WTC11 (cell line): ENCODE results near the gene TMEM179. TPM values are rescaled to one million over a fixed set of nuclear protein-coding genes. Genes with fewer than 3 reads are reported as not detected.

Source experiments
- ATAC-seq: fragments of 200-7000 bp; cut with Tn5 transposase; 2 replicates; pipeline ENCODE4 v1.10.0; 2021; ENCODE audit warnings: mild to moderate bottlenecking, moderate library complexity
- CTCF ChIA-PET: fragments of 300-600 bp; sonication (Branson Sonifier 250); formaldehyde crosslinking; loops from one replicate; lab custom pipeline; 2021; ENCODE audit warnings: antibody characterized with exemption; lab: Charles Lee
- POLR2A ChIA-PET: fragments of 350-600 bp; sonication (Branson Sonifier 250); formaldehyde crosslinking; loops from one replicate; lab custom pipeline; 2021; ENCODE audit warnings: antibody characterized with exemption; lab: Charles Lee
- DNase-seq: peaks from one replicate; pipeline ENCODE4 v3.0.0; 2021; ENCODE audit warnings: low spot score
- H3K27ac Mint-ChIP-seq: 2 replicates; pipeline ENCODE4 v1.8.0; 2021; ENCODE audit warnings: mixed read lengths
- H3K27me3 Mint-ChIP-seq: 2 replicates; pipeline ENCODE4 v1.8.0; 2021; ENCODE audit warnings: low read depth, mild to moderate bottlenecking, moderate library complexity, mixed read lengths
- H3K36me3 Mint-ChIP-seq: 2 replicates; pipeline ENCODE4 v1.8.0; 2021; ENCODE audit warnings: mixed read lengths
- H3K4me1 Mint-ChIP-seq: 2 replicates; pipeline ENCODE4 v1.8.0; 2022; ENCODE audit warnings: mixed read lengths
- H3K4me3 Mint-ChIP-seq: 2 replicates; pipeline ENCODE4 v1.8.0; 2021; ENCODE audit warnings: mild to moderate bottlenecking, moderate library complexity, mixed read lengths
- H3K9me3 Mint-ChIP-seq: 2 replicates; pipeline ENCODE4 v1.8.0; 2021; ENCODE audit warnings: mixed read lengths
- ESRRA ChIP-seq: sonication (generic); formaldehyde crosslinking; IDR thresholded peaks from 2 replicates; pipeline ENCODE4 v1.8.1; 2022; ENCODE audit warnings: mild to moderate bottlenecking, missing genetic modification reagents, borderline replicate concordance
- FOXP1 ChIP-seq: sonication (generic); formaldehyde crosslinking; IDR thresholded peaks from 2 replicates; pipeline ENCODE4 v1.8.0; 2022; ENCODE audit warnings: missing genetic modification reagents, mild to moderate bottlenecking, moderate library complexity, borderline replicate concordance
- GRHL2 ChIP-seq: fragments of 250-450 bp; sonication (Bioruptor Pico); IDR thresholded peaks from 2 replicates; pipeline ENCODE4 v1.8.0; 2022; ENCODE audit warnings: mild to moderate bottlenecking, moderate library complexity; ENCODE audit not compliant: insufficient replicate concordance, severe bottlenecking
- KAT7 ChIP-seq: sonication (generic); formaldehyde crosslinking; IDR thresholded peaks from 2 replicates; pipeline ENCODE4 v1.8.1; 2023; ENCODE audit warnings: missing genetic modification reagents, mild to moderate bottlenecking, borderline replicate concordance
- MXD4 ChIP-seq: fragments of 250-450 bp; sonication (Bioruptor Pico); IDR thresholded peaks from 2 replicates; pipeline ENCODE4 v1.8.0; 2021; ENCODE audit warnings: mild to moderate bottlenecking, moderate library complexity, borderline replicate concordance
- MYBL2 ChIP-seq: sonication (generic); formaldehyde crosslinking; IDR thresholded peaks from 2 replicates; pipeline ENCODE4 v1.8.1; 2023; ENCODE audit warnings: mild to moderate bottlenecking, moderate library complexity, missing genetic modification reagents
- NR2C2 ChIP-seq: sonication (generic); formaldehyde crosslinking; IDR thresholded peaks from 2 replicates; pipeline ENCODE4 v1.8.0; 2022; ENCODE audit warnings: mild to moderate bottlenecking, missing genetic modification reagents
- SMAD3 ChIP-seq: sonication (generic); formaldehyde crosslinking; IDR thresholded peaks from 2 replicates; pipeline ENCODE4 v1.8.0; 2022; ENCODE audit warnings: missing genetic modification reagents, mild to moderate bottlenecking, borderline replicate concordance
- SOX15 ChIP-seq: fragments of 250-450 bp; sonication (Bioruptor Pico); IDR thresholded peaks from 2 replicates; pipeline ENCODE4 v1.9.0; 2021; ENCODE audit warnings: mild to moderate bottlenecking
- USF1 ChIP-seq: sonication (generic); formaldehyde crosslinking; IDR thresholded peaks from 2 replicates; pipeline ENCODE4 v1.8.0; 2022; ENCODE audit warnings: mild to moderate bottlenecking, missing genetic modification reagents
- ZNF396 ChIP-seq: fragments of 250-450 bp; sonication (Bioruptor Pico); IDR thresholded peaks from 2 replicates; pipeline ENCODE4 v1.8.0; 2021; ENCODE audit warnings: mild to moderate bottlenecking, moderate library complexity, borderline replicate concordance
- total RNA-seq: library from RNA; stranded (reverse); gene quantifications from 3 replicates; pipeline ENCODE4 v1.2.3, GENCODE V29; 2021
- TF ChIP-seq, protein P1 (sequence below): sonication (generic); formaldehyde crosslinking; IDR thresholded peaks from 2 replicates; pipeline ENCODE4 v1.8.1; 2023; ENCODE audit warnings: mild to moderate bottlenecking, missing genetic modification reagents
- TF ChIP-seq, protein P2 (sequence below): sonication (generic); formaldehyde crosslinking; IDR thresholded peaks from 2 replicates; pipeline ENCODE4 v1.8.1; 2022; ENCODE audit warnings: low read depth, missing genetic modification reagents, borderline replicate concordance
- TF ChIP-seq, protein P3 (sequence below): fragments of 200-600 bp; IDR thresholded peaks from 2 replicates; pipeline ENCODE4 v1.8.0; 2022; ENCODE audit warnings: antibody characterized with exemption
- TF ChIP-seq, protein P4 (sequence below): sonication (generic); formaldehyde crosslinking; IDR thresholded peaks from 2 replicates; pipeline ENCODE4 v1.8.0; 2023; ENCODE audit warnings: missing genetic modification reagents, mild to moderate bottlenecking, borderline replicate concordance
- TF ChIP-seq, protein P5 (sequence below): fragments of 250-450 bp; sonication (Bioruptor Pico); IDR thresholded peaks from 2 replicates; pipeline ENCODE4 v1.9.0; 2021; ENCODE audit warnings: moderate library complexity, mild to moderate bottlenecking, inconsistent platforms, borderline replicate concordance

The TMEM179 gene
- total RNA-seq, 1 experiment from 2014 or later, result 2.4 TPM

DNA sequence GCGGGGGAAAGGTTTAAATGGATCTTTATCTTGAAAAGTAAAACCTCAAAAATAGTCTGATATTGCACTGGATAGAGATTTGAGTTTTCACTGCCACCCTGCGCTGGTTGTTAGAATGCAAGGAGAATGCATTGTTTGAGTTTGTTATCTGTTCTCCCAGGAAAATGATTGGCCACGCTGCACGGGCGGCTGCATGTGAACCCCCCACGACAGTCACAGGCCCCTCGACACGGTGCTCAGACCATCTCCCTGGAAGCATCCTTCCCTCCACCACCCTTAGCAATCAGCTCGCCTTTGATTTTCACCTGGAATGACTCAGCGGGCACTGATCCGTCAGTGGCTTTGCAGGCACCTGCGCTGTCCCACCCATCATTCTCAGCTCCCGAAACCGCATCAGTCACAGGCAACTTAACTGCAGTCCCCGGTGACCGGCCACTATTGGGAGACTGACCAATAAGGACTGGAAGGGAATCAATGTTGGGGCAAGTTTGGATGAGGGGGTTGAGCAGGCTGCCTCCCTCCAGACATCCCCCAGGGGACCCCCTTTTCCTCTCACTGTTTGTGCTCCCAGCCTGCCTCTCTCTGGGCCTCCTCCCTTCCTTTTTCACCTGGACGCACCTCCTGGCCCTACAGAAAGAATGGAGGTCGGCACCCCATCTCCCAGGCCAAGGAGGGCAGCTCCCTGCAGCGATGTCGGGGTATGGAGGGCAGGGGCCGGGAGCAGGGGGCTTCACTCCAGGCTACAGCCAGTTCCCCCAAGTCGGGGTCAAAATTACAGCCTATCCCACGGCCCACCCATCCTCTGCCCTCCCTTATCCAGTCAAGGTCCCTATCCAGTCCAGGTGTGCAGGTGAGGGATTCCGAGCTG lies 53.5 kb downstream of the TMEM179 start (continued):
- TF ChIP-seq, protein P1, sequence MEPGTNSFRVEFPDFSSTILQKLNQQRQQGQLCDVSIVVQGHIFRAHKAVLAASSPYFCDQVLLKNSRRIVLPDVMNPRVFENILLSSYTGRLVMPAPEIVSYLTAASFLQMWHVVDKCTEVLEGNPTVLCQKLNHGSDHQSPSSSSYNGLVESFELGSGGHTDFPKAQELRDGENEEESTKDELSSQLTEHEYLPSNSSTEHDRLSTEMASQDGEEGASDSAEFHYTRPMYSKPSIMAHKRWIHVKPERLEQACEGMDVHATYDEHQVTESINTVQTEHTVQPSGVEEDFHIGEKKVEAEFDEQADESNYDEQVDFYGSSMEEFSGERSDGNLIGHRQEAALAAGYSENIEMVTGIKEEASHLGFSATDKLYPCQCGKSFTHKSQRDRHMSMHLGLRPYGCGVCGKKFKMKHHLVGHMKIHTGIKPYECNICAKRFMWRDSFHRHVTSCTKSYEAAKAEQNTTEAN (CRISPR knock-in tag), result no peak

DNA sequence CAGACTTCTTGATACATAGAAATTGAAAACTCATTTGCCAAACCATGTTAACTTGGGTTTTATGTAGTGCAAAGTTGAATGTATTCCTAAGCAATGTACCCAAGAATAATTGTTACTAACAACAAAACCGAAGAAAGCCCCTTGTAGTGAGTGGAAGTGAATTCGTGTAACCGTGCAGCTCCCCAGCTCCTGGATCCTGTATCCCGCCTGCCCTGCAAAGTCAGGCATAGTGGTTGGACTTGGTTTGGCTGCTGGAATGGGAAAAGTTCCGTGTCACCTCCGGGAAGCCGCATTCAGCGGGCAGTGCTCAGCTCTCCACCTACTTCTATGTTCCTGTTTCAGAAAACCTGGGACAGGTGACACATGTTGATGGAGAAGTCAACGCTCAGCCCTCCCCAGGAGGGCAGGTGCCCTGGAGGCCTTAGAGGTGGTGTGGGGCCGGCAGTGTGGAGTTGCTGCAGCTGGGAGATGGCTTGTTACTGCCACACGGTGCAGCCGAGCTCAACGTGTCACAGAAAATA lies 54.2 kb downstream of the TMEM179 start:
- Mint-ChIP-seq H3K4me3 (no peak overlapping the region), H3K9me3 (peaks cover 7% of the 10 kb centered on the region; the same call in 1 of the 2 replicates), H3K27ac (no peak overlapping the region), H3K36me3 (no peaks in the 10 kb centered on the region), H3K4me1 (peaks cover 6% of the 10 kb centered on the region), H3K27me3 (no peaks in the 10 kb centered on the region)
- DNase-seq (no peak), ATAC-seq (no peak)
- TF ChIP-seq MYBL2 (CRISPR knock-in tag), result no peak
- no peak for TF ChIP-seq SOX15 (CRISPR knock-in tag)
- TF ChIP-seq, protein P2, sequence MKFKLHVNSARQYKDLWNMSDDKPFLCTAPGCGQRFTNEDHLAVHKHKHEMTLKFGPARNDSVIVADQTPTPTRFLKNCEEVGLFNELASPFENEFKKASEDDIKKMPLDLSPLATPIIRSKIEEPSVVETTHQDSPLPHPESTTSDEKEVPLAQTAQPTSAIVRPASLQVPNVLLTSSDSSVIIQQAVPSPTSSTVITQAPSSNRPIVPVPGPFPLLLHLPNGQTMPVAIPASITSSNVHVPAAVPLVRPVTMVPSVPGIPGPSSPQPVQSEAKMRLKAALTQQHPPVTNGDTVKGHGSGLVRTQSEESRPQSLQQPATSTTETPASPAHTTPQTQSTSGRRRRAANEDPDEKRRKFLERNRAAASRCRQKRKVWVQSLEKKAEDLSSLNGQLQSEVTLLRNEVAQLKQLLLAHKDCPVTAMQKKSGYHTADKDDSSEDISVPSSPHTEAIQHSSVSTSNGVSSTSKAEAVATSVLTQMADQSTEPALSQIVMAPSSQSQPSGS (CRISPR knock-in tag), result no peak
- no peak for TF ChIP-seq KAT7 (CRISPR knock-in tag)
- TF ChIP-seq, protein P3, sequence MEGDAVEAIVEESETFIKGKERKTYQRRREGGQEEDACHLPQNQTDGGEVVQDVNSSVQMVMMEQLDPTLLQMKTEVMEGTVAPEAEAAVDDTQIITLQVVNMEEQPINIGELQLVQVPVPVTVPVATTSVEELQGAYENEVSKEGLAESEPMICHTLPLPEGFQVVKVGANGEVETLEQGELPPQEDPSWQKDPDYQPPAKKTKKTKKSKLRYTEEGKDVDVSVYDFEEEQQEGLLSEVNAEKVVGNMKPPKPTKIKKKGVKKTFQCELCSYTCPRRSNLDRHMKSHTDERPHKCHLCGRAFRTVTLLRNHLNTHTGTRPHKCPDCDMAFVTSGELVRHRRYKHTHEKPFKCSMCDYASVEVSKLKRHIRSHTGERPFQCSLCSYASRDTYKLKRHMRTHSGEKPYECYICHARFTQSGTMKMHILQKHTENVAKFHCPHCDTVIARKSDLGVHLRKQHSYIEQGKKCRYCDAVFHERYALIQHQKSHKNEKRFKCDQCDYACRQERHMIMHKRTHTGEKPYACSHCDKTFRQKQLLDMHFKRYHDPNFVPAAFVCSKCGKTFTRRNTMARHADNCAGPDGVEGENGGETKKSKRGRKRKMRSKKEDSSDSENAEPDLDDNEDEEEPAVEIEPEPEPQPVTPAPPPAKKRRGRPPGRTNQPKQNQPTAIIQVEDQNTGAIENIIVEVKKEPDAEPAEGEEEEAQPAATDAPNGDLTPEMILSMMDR, result no peak
- no peak for TF ChIP-seq USF1 (CRISPR knock-in tag)
- TF ChIP-seq, protein P4, sequence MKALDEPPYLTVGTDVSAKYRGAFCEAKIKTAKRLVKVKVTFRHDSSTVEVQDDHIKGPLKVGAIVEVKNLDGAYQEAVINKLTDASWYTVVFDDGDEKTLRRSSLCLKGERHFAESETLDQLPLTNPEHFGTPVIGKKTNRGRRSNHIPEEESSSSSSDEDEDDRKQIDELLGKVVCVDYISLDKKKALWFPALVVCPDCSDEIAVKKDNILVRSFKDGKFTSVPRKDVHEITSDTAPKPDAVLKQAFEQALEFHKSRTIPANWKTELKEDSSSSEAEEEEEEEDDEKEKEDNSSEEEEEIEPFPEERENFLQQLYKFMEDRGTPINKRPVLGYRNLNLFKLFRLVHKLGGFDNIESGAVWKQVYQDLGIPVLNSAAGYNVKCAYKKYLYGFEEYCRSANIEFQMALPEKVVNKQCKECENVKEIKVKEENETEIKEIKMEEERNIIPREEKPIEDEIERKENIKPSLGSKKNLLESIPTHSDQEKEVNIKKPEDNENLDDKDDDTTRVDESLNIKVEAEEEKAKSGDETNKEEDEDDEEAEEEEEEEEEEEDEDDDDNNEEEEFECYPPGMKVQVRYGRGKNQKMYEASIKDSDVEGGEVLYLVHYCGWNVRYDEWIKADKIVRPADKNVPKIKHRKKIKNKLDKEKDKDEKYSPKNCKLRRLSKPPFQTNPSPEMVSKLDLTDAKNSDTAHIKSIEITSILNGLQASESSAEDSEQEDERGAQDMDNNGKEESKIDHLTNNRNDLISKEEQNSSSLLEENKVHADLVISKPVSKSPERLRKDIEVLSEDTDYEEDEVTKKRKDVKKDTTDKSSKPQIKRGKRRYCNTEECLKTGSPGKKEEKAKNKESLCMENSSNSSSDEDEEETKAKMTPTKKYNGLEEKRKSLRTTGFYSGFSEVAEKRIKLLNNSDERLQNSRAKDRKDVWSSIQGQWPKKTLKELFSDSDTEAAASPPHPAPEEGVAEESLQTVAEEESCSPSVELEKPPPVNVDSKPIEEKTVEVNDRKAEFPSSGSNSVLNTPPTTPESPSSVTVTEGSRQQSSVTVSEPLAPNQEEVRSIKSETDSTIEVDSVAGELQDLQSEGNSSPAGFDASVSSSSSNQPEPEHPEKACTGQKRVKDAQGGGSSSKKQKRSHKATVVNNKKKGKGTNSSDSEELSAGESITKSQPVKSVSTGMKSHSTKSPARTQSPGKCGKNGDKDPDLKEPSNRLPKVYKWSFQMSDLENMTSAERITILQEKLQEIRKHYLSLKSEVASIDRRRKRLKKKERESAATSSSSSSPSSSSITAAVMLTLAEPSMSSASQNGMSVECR (CRISPR knock-in tag), result no peak
- TF ChIP-seq ESRRA, result no peak
- TF ChIP-seq, protein P5, sequence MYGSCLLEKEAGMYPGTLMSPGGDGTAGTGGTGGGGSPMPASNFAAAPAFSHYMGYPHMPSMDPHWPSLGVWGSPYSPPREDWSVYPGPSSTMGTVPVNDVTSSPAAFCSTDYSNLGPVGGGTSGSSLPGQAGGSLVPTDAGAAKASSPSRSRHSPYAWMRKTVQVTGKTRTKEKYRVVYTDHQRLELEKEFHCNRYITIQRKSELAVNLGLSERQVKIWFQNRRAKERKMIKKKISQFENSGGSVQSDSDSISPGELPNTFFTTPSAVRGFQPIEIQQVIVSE (CRISPR knock-in tag), result no peak
- no peak for TF ChIP-seq MXD4 (CRISPR knock-in tag)
- TF ChIP-seq ZNF396 (CRISPR knock-in tag), result no peak
- TF ChIP-seq SMAD3 (CRISPR knock-in tag), result no peak
- TF ChIP-seq GRHL2, result no peak
- no peak for TF ChIP-seq NR2C2
- no peak for TF ChIP-seq FOXP1 (CRISPR knock-in tag)
- ChIA-PET CTCF (no interaction called here), POLR2A (no interaction called here)
